ENCODE results near the gene STXBP5L.
A peak's percentile ranks its signal among the peaks of the same experiment; 100 is the strongest.
"Not testable (repeated sequence)": the region's sequence is repeated elsewhere in the genome, so short reads cannot be mapped to it uniquely, and the experiment has no call there.

The STXBP5L gene

DNA sequence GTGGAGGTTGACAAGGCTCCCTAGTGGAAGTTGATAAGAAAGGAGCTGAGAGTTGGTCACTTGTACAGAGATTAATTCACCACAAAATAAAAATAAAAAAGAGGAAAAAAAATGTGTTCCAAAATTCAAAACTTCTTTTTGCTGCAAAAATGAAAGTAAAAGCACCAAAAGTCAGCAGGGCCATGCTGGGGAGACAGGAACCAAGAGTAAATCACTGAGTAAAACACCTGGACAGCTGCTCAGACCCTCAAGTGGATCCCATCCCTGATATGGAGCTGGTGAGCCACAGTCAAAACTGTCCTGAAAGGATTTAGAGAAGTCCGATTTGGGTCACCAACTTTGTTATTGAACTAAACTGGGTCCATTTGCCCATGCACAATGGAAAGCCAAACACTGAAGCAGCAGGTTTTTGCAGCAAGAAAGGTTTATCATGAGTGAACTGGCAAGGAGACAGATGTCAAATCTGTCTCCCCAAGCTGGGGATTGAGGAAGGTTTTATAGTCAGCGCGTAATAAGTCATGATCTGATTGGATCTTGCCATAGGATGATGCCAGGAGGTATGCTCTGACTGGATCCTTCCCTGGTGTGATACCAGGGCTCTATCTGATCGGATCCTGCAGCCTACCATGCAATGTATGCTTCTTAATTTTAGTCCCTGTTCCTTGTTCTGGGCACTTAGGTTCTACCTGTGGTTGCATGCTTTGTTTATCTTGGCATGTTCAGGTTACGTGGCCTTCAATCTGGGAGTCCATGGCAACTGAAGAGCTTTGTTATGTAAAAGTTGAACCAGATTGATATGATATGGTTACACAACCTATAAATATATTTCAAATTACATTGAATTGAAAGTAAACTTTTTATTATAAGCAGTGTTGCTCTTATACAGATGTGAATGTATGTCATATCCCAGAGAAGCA lies 324.6 kb downstream of the STXBP5L start:
- no peak for DNase-seq

DNA sequence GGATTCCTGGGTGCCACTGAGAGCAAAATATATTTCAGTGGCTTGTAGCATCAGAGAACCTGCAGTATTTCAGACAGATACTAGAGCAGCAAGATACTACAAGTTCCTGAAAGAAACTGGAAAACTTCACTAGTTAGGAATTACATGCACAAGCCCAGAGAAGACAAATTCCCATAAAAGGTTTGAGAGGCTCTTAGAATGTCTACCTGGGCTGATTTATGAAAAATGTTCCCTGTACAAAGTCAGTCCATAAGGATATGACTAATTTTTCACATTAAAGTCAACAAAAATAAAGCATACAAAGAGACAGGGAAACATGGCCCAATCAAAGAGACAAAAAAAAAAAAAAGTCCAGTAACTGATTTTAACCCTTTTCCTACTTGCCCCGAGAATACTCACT lies 335.2 kb downstream of the STXBP5L start:
- no peak for DNase-seq

DNA sequence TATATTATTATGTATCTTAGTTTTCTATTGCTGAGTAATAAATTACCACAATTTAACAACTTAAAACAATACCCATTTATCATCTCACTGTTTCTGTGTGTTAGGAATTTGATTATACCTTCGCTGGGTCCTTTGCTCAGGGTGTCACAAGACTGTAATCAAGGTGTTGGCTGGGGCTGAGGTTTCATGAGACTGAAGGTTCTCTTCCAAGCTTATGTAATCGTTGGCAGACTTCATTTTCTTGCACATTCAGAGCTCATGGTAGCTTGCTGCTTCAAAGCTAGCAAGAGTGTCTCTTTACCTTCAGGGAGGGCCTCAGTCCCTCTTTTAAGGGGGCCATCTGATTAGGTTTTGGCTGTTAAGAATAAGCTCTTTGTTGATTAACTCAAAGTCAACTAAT lies 344.7 kb downstream of the STXBP5L start:
- DNase-seq, result no peak

DNA sequence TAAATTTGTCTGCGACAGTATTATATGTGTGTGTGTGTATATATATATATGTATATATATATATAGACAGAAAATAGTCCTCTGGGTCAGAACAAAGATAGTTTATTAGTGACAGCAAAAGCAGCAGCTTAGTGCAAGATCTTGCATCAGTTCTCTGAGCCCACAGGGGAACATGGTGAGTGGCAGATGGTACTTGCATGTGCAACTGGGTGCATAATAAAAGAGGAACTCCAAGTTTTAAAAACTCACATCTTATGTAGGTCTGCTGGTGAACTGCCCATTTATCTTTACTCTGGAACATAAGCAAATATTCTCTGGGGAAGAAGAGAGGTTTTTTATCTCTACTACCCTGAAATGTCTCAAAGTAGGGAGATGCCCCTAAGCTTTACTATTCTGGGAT lies 361.4 kb downstream of the STXBP5L start:
- no peak for DNase-seq

DNA sequence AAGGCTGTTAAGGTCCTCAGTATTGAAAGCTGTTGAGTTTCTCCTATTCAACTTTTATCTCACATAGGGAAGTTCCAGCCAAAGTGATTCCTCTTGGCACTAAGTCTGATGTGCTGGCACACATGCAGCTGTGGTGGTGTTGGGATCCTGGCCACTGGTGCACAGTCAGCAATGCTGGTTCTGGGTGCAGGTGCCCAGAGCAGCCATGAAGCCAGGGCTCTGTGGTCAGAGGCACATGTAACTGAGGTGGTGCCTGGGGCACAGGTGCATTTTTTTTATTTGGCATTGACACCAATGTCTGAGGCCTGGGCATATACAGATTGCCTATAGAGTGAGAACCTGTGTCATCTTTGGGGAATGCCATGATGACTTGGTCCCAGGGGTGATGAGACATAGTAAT lies 366.4 kb downstream of the STXBP5L start:
- no peak for DNase-seq

DNA sequence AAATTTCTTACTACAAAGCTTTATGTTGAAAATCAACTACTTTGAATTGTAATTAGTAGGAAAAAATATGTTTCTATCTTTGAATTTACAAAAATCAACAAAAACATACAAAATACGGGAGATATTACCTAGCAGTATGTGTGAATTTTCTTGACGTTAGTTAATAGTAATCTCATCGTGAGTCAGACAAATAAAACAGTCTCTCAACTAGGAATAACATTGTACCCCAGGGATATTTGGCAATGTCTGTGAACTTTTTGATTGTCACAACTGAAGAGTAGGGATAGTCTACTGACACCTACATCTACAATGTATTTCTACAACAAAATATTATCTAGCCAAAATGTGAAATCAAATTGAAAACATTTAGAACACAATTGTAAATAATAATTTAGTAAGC lies 387.4 kb downstream of the STXBP5L start:
- no peak for DNase-seq

DNA sequence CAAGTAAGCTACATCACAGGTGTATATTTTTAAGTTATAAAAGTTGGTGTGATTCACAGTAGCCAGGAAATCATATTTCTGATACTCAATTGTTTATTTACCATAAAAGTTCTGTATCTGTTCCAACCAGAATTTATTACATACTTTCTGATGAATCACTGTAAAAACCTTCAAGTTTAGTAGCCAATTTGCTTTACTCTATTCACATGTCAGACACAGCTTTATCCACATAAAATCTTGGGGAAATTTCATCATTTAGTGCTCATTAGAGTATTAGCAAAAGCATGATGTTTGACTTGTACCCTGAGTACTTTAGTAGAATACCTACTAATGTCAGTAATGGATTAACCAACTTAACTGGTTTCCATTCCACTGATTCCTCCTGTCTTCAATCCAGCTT lies 388.0 kb downstream of the STXBP5L start:
- DNase-seq, result no peak

DNA sequence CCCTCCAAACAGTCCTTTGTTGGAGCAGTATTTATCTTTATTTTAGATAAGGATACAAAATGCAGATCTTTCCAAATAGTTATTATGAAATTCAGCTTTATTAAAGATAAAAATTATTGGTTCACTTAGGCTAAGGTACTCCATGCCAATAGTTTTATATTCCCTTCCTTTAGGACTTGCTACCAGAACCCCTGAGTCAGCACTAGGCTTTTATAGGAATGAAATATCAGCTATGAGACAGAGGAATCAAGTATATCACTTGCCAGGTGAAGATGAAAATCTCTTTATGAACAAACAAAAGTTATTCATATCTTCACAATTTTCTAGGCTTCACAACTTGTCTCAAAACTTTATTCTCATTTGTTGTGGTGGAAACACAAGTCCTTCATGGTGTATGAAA lies 416.3 kb downstream of the STXBP5L start:
- no peak for DNase-seq

DNA sequence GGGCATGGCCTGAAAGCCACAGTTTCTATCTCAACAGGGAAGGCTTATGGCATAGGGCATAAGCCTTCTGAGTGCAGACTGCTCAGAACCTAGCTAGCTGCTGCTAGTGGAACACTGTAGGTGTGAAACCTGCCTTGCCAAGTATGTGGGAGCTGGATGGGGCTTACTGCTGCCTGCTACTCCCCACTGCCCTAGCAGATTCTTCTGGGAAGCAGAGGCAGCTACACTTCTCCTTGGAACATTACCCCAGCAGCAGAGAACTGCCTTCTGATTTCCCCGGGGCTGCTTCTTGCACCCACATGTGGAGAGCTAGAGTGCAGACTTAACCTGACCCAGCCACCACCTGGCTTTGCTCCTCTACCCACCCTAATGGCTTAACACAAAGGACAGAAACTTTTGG lies 422.1 kb downstream of the STXBP5L start:
- DNase-seq, result no peak

DNA sequence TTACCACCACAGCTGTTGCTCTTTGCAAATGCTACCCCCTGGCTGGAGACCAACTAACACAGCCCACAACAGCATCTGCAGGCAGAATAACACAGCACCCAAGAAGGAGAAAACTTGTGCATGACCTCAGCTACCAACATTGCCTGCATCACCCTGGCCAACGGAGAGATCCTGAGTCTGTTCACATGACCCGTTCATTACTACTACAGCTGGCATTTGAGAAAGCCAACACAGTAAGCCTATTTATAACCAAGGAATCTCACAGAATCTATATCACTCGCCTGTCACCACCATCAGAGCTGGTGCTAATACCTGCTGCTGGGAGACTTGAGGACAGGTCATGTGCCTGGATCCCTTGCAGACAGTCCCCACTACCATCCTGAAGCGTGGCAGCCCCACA lies 422.6 kb downstream of the STXBP5L start:
- no peak for DNase-seq

DNA sequence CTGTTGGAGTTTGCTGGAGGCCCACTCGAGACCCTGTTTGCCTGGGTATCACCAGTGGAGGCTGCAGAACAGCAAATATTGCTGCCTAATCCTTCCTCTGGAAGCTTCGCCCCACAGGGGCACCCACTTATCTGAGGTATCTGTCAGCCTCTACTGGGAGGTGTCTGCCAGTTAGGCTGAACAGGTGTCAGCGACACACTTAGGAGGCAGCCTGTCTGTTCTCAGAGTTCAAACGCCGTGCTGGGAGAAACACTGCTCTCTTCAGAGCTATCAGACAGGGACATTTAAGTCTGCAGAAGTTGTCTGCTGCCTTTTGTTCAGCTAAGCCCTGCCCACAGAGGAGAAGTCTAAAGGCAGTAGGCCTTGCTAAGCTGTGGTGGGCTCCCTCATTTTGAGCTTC lies 448.0 kb downstream of the STXBP5L start:
- DNase-seq, result not testable (repeated sequence)

DNA sequence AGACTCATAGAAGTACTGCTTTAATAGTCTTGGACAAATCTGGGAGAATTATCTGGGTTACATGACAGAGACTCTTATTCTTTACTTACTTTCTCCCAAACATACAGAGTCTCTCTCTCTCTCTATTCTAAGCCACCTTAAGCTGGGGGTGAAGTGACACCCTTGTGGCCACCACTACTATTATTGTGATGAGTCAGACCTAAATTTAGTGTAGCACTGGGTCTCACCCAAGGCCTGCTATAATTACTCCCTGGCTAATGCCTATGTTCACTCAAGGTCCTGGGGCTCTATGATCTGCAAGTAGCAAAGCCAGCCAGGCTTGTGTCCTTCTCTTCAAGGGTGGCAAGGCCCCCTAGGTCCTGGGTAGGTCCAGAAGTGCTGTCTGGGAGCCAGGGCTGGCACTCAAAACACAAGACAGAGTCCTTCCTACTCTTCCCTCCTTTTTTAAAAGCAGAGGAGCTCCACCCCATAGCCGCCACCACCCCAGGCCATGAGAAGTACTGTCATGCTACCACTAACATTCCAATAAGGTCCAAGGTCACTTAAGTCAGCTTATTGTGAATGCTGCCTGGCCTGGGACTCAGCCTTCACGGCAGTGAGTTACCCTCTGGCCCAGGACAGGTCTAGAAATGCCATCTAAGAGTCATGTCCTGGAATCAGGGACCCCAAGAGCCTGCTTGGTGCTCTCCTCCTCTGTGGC lies 454.2 kb downstream of the STXBP5L start:
- DNase-seq, result no peak

DNA sequence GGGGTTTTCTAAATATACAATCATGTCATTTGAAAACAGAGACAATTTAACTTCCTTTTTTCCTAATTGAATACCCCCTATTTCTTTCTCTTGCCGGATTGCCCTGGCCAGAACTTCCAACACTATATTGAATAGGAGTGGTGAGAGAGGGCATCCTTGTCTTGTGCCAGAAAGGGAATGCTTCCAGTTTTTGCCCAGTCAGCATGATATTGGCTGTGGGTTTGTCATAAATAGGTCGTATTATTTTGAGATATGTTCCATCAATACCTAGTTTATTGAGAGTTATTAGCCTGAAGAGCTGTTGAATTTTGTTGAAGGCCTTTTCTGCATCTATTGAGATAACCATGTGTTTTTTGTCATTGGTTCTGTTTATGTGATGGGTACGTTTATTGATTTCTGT lies 480.3 kb downstream of the STXBP5L start:
- DNase-seq, result not testable (repeated sequence)

DNA sequence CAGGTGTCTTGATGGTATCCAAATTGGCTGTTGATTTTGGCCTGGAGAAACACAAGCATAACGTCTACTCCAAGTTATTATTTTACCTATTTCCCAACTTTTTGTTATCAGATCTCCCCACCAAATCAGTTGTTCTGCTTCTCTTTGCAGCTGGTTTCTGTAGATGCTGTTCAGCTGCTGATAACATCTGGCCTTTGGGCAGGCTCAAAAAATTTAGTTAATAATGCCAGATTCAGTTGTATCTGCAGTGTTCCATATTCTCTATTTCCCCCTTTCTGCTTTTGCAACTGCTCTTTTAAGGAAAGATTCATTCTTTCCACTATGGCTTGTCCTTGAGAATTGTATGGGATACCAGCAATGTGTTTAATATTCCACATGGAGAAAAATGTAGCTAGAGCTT lies 488.0 kb downstream of the STXBP5L start:
- DNase-seq, result not testable (repeated sequence)

DNA sequence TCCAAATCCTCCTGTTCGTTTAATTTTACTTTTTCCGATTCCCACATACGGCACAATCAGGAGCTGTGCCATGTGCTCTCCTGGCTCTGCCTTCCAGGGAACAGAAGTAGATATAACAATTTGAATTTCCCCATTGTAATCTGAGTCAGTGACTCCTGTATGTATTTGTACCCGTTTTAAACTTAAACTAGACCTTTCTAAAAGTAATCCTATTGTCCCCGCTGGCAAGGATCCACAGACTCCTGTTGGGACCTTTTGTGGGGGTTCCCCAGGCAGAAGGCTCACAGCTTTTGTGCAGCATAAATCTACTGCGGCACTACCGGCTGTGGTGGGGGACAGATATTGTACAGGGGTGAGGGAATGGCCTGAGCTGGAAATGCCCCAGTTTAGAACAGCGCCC lies 490.0 kb downstream of the STXBP5L start:
- DNase-seq, result not testable (repeated sequence)

DNA sequence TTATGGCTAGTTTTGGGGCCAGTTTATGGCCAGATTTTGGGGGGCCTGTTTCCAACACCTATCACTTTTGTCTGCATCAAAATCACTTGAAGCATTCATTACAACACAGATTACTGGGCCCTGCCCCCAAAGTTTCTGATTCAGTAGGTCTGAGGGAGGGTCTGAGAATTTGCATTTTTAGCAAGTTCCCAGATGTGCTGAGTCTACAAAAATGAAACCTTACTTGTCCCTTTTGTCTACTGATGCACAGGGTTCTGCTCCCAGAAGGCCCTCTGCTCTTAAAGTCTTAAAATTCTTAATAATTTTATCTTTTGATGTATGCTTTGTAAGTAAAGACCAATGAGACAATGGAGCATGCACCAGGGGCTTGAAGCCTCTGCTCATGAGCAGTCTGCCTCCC lies 491.8 kb downstream of the STXBP5L start:
- DNase-seq, result no peak

DNA sequence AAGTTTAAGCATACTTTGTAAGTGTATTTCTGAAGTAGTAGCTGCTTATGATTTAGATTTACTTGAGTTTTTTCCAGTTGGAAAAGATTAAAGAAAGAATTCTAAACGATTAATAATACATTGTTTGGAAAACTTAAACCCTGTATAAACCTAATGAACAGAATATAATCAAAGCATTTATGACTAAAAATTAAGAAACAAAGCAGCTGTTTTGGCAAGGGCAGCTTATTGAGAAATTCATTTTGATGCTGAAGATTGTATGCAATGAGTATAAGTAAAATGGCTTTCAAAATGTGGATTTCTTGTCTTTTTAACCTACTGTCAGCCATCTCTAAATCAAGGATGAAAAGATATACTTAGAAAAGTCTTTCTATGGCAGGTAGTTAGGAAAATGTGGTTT lies 497.6 kb downstream of the STXBP5L start:
- DNase-seq, result no peak

DNA sequence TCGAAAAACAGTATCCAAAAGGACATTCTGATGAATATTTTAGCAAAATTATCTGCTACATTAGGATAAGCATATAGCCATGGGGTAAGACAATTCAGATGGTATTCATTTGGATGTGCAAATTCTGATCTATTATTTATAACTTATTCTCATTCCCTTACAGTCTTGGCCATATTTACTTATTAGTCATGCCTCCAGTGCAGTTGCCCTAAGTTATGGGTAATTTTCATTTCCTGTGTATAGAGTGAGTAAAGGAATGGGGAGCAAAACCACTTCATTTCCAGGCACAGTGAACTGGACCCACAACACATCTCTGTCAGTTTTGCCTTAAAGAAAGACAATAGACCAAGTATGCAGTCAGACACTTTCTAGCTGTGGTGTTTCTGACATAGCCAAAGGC lies 503.5 kb downstream of the STXBP5L start:
- DNase-seq, result no peak

DNA sequence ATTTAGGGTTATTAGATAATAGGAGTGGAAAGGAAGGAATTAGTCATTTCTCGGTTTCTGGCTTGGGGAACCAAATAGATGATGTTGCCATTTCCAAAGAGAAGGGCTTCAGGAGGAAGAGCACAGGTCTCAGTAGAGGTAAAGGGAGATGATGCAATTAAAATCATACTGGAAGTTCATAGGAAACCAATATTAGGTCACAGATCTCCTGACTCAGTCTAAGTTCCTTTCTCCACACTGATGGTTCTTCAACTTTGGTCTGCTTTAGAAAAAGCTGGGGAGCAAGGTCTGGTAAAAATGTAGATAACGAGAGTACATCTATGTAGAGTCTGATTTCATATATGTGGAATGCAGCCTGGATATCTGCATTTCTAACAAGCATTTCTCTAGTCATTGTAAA lies 506.9 kb downstream of the STXBP5L start:
- no peak for DNase-seq

DNA sequence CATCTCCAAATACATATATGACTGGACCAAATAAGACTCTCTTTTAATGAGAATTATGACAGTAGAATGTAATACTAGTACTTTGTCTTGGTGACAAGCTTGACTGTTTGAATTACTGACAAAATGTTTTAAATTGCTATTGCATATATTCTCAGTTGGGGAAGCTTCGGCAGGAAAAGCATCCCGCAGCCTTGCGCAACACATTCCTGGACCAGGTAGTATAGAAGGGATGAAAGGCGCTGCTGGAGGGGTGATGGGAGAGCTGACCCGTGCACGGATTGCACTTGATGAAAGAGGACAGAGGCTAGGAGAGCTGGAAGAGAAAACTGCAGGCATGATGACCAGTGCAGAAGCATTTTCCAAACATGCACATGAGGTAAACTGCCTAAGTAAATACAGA lies 510.2 kb downstream of the STXBP5L start:
- DNase-seq, result no peak

DNA sequence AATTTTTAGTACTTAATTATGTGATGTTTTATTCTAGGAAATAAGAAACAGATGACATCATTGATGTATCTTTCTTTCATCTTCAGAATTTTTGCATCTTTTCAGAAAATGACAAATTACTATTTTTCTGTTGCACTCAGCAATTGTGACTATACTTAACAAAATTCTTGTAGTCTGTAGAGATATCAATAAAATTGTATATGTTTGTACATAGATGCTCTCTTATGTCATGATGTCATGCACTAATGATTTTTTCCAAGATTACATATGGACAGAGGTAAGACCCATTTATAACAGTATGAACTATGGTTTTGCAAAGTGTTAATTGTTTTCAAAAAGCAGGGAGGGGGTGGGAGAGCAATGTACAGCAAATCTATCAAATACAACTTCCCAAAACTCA lies 516.5 kb downstream of the STXBP5L start:
- no peak for DNase-seq

DNA sequence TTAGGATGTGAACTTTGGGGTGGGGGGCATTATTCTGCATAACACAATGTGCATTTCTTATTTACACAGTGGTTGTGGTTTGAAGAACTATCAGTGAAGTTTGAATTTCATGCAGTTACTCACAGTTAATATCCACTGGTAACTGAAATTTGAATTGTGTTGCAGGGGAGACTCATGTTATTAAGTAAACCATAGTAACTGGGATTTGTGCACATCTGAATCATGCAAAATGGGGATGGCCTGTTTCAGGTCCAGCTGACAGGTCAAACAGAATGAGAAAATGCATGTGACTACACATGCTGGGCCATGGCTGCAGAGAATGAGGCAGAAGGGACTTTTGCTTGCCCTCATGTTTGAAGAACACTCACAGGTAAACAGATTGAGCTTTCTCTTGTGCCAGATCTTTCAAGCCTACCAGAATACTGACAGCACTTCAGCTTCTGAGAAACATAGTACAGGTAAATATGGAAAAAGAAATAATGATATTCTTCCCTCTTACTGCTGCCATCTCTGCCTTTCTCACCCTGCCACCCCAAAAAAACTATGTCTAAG lies 522.7 kb downstream of the STXBP5L start:
- no peak for DNase-seq

DNA sequence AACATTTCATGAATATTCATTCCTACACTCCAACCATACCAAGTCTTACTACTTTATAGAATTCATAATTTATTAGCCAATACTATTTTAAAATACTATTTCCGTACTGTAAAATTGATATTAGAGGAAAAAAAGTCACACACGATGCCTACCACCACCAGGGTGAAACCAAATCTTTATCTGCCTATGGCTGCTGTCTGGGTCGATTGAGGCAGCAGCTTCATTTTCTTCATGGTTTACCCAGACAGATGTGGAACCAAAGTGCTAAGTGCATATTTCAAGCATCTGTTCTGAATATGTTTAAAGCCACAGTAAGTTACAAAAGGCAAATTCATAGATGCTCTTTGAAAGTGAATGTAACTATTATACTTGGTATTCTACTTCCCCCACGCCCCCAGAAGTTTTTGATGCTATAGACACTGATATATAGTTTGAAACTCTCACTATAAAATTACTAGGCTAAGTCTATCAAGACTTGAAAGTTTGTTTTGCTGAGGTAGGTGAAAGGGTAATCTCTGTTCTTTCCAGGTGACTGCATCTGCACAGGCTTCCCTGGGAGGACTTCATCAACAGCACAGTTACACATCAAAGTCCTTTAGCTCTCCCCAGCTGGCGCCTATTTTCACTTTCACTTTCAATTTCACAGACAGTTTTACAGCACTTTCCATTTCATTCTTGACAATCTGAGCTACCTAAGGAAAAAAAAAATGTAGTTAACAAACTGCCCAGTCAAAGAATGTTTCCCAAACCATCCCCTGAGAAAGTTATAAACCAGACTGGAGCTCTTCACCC lies 523.9 kb downstream of the STXBP5L start:
- peak; percentile 31 for DNase-seq

Measured in stimulated activated CD8-positive, alpha-beta memory T cell treated with anti-CD3 and anti-CD28 coated beads, Interleukin-4, amount 100 ng/mL, for 48 hours (primary cell).